Stimulated activated CD8-positive, alpha-beta memory T cell treated with anti-CD3 and anti-CD28 coated beads, Interleukin-7, amount 100 ng/mL, for 4 hours (primary cell): ENCODE data around the gene CLDN6.

Source experiments
- DNase-seq, 2 donors: peaks; one replicate each; pipeline ENCODE4 v3.0.0-alpha.2; 2020; ENCODE audit warnings: low read depth in 2 of 2

Gene CLDN6

GRCh38 chr16:2987286-2987685, 30.7 kb downstream of the CLDN6 start:
- DNase-seq, result no peak

DNA sequence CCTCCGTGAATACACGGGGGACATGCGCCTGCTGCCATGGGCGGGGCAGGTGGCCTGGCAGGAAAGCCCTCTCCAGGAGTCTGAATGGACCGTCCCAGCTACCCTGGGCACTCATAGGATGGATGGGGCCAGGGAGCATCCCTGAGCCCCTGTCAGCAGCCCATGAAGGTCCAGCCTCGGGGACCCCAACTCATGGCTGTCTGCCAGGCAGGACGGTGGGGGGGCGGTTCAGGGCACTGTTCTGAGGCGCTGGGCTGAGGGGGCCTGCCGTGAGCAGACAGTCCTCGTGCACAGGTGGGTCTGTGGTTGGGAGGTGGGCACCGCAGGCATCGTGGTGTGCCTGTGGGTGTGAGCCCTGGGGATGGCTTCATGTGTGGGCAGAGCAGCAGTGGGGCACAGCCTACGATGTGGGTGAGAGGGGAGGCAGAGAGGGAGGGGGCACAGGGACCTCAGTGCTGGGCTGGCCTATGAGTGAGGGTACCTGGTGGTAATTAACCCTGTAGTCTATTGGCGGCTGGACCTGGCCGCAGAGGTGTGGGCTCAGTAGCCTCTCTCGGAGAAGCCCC, 31.3 kb downstream of the CLDN6 start:
- no peak for DNase-seq

GRCh38 chr16:2985893-2986355, 32.1 kb downstream of the CLDN6 start:
- no peak for DNase-seq

- no peak for DNase-seq
Measured at GRCh38 chr16:2985462-2985861, 32.5 kb downstream of the CLDN6 start.

DNA sequence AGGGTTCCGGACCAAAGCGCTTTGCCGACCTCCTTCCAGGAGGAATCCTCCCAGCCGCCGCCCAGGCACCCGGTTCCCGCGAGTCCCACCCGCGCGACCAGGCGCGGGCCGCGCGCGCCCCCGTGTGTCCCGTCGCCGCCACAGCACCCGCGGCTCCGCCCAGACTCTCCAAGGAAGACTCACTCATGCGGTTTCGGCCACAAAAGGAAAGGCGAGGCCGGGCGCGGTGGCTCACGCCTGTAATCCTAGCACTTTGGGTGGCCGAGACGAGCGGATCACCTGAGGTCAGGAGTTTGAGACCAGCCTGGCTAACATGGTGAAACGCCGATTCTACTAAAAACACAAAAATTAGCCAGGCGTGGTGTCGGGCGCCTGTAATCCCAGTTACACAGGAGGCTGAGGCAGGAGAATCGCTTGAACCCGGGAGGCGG, 34.3 kb downstream of the CLDN6 start:
- peak; percentile 31 to 59 for DNase-seq

DNA sequence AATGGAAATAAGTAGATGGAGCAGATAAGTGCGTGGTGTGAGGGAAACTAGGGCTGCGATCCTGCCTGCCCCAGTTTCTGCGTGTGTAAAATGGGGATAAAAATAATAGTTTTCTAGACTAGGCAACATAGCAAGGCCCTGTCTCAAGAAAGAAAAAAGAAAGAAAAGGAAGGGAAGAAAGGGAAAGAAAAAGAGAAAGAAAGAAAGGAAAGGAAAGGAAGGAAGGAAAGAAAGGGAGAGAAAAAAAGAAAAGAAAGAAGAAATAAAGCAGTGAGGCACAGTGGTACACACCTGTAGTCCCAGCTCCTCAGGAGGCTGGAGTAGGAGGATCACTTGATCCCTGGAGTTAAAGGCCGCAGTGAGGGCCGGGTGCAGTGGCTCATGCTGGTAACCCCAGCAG, 35.6 kb downstream of the CLDN6 start:
- no peak for DNase-seq

- no peak for DNase-seq
Measured at GRCh38 chr16:2981899-2982250, 36.1 kb downstream of the CLDN6 start.

DNA sequence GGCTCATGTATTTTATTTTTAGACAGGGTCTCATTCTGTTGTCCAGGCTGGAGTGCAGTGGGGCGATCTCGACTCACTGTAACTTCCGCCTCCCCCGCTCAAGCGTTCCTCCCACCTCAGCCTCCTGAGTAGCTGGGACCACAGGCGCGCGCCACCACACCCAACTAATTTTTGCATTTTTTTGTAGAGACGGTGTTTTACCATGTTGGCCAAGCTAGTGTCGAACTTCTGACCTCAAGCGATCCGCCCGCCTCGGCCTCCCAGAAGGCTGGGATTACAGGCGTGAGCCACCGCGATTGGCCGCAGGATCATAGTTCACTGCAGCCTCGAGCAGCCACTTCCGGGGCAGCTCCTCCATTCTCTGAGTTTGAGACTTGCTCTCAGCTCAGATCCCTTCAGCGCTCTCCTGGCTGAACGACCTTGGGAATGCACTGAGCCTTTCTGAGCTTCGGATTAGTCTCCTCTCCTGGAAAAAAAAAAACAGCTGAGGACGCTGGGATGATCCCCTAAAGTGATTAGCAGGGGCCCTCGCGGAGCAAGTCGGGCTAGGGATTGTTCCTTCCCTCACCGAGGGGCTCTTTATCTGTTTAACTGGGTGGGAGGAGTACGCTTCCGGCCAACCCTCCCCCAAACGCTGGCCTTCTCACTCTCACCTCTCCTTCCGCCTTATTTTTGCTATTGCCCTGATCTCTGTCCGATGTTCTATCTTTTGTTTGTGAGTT, 36.6 kb downstream of the CLDN6 start:
- no peak for DNase-seq

DNA sequence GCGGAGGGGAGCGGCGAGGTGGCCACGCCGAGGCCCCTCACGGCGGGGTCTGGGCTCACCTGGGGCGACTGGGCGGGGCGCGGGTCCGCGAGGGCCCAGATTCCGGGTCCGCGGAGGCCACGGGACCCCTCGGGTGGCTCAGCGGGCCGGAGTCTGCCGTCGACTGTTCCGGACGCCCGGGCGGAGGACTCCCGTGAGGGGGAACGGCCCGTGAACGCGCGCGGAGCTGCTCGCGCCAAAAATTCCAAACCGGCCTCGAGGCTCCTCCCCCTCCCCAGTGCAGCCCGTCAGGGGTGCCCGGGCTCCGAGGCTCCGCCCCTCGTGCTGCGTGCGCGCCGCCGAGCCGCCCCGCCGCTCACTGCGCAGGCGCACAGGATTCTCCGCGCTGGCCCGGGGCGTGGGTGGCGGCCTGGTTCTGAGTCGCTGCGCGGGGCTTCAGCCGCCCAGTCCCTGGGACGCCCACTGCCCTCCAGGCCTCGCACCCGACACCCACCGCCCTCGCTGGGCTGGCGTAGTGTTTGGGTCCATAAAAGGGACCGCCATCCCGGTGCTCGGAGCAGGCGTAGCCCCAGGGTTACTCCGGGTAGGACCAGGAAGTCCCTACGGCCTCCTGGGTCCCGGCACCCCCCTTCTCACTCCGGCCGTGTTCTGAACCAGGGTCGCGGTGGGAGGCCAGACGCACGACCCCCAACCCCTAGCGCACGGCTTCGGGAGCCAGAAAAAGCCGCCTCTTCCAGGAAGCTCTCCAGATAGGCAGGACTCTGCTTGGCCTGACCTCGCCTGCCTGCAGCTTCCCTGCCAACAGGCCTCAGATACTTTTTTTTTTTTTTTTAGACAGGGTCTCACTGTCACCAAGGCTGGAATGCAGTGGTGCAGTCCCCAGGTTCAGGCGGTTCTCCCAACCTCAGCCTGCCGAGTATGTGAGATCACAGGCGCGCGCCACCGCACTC, 37.5 kb downstream of the CLDN6 start, which contains the start of gene PKMYT1:
Gene PKMYT1, minus strand, starts transcription at position 220 of the 950 bp plus-strand sequence. CDS start 789 bp downstream, outside the sequence.
- DNase-seq, result peak; percentile 82 to 92

GRCh38 chr16:2979669-2980226, 38.2 kb downstream of the CLDN6 start:
- DNase-seq, result no peak

- DNase-seq, result no peak
Measured at GRCh38 chr16:2977440-2977839, 40.5 kb downstream of the CLDN6 start.

DNA sequence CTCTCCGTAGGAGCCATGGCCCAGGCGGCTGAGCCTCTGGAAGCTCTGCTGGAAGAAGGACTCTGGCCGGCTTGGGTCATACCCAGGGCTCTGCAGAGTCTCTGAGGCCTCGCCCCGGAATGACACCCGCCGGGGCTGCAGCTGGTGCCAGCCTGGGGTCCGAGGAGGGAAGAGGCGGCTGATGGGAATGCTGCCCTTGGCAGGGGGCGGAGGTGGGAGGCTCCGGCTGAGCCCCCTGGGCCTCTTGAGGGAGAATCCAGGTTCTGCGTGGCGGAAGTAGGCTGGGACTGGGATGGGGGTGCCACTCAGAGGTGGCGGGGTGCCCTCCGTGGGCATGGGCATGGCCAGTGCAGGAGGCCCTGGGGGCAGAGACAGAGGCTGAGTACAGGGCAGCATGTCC, 41.3 kb downstream of the CLDN6 start:
- DNase-seq, result no peak

DNA sequence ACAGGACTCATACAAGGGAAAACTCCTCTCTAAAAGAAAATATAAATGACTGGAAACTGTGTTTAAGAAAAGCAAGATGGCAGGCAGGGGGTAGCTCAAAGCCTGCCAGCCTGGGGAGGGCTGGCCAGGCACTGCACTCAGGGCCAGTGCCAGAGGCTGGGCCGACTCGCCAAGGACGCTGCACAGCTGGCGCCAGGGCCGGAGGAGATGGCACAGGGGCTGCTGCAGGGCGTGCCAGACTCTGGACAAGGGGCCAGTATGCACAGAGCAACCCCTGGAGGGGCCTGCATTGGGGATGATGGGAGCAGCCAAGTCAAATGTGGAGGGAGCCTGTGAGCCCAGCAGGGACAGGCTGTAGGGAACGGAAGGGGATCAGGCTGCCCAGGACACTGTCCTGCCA, 41.8 kb downstream of the CLDN6 start:
- DNase-seq, result no peak

- DNase-seq, result no peak
Measured at GRCh38 chr16:2975161-2975795, 42.7 kb downstream of the CLDN6 start.

DNA sequence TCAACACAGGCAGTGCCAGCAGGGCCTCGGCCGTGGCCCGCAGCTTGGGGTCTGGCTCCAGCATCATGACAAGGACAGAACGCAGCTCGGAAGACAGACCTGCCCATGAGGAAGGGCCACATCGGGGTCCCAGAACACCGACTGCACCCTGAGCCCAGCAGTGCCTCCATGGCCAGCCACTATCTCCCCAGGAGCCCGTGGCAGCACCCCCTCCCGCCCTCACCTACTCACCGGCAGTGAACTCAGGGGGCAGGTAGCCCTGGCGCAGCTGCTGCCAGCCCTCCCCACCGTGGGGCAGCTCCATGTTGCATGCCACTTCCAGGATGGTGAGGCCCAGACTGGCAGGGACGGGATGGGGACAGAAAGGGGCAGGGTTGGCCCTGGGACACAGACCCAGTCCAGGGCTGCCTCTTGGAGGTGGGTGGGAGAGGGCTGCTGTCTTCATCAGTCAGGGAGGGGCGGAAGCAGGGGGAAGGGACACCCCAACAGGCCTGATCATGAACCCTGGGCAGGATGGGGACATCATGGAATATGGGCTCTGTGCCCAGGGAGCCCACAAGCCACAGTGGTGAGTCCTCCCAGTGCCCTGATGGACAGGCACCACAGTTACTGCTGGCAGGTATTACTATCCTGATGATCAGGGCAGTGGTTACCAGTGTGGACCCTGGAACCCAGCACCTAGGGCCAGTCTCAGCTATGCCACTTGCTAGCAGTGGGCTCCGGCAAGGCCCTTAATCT, 43.5 kb downstream of the CLDN6 start:
- DNase-seq, result no peak

DNA sequence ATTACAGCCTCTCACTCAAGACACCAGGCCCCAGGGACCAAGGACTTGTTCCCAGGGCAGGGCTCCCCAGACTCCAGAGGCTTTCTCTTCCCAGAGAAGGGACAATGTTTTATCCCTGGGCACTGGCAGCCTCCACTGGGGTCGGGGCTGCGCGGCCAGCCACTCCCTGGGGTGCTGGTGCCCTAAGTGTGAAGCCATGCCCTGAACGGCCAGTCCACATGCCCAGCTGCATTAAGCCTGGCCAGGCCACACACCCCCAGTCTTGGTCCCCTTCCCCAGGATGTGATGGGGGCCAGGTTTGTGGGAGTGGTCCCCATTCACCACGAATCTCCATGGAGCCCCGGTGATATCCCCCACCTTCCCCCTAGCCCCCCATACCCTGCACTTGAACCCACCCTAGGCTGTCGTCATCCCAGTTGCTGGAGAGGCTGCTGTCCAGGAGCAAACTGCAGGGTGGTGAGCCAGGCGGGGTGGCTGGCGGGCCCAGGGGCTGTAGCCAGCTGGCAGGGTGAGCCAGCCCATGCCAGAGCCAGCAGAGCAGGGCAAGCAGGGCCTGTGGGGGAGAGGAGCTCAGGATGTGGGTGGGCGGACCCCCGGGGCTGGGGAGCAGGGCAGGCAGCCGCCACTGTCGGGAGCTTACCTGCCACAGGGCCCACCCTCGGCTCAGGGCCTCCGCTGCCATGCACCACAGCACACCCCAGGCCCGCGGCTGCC, 44.2 kb downstream of the CLDN6 start:
- no peak for DNase-seq

GRCh38 chr16:2973093-2973492, 44.9 kb downstream of the CLDN6 start:
- DNase-seq, result no peak

DNA sequence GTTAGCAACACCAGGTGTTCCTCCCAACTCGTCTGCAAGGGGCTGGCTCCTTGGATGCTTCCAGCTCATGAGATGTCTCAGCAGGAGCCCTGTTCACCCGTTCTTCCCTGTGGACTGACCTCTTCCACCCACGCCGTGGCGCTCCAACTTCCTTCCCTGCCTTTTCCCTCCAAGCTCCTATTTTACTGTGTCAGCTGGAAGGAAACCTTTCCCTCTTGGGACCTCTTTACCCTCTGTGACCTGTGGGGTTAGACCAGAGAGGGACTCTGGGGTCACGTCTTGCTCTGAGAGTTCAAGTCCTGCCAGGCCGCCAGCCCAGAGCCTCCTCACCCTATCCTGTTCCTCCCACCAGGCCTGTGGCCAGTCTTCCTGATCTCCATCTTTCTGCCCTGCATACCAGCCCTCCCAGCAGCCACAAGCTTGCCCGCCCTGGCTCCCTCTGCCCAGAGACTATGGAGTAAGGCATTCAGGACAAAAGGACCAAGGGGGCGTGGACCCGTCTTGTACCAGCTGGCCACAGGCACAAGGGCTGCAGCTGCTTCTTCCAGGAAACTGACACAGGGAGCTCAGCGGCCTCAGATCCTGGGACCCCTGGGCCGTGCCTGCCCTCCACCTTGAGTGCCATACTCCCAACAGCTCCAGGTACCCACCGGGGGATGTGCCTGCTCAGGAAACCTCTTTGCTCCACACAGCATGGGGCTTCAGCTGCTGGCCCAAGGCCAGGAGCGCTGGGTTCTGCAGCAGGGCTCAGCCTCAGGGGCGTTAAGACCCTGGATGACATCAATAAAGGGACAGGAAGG, 45.8 kb downstream of the CLDN6 start:
- DNase-seq, result no peak
